GM13976 (cell line): ENCODE measurements around the gene MAX.
"Not testable (repeated sequence)": the region's sequence is repeated elsewhere in the genome, so short reads cannot be mapped to it uniquely, and the experiment has no call there.

Experiments
- DNase-seq: peaks from one replicate; pipeline ENCODE4 v3.0.0; 2012; ENCODE audit warnings: low spot score
- CTCF ChIP-seq: IDR thresholded peaks from 2 replicates; pipeline ENCODE4 v1.5.1; 2012; ENCODE audit warnings: borderline replicate concordance, mild to moderate bottlenecking; ENCODE audit not compliant: insufficient read depth; ENCODE audit errors: extremely low read depth, missing control alignments, control extremely low read depth
- in situ Hi-C: fragments of 300-500 bp; cut with MboI; formaldehyde crosslinking; loops from one replicate; pipeline ENCODE4 v1.12.0; 2022; ENCODE audit warnings: low sequenced_read_pairs, mixed read lengths, inconsistent platforms; ENCODE audit not compliant: unreplicated experiment

The MAX gene

GRCh38 chr14:65033181-65033580, 69.1 kb downstream of the MAX start:
- DNase-seq = no peak
- no peak for TF ChIP-seq CTCF
- in situ Hi-C loops = no loop called here

GRCh38 chr14:65032319-65032718, 70.0 kb downstream of the MAX start:
- no peak for DNase-seq
- in situ Hi-C loops = no loop called here
- no peak for TF ChIP-seq CTCF

- DNase-seq, in situ Hi-C loops: not testable (repeated sequence)
Measured at GRCh38 chr14:65031321-65031720, 71.0 kb downstream of the MAX start.

- no peak for TF ChIP-seq CTCF
- DNase-seq = no peak
- in situ Hi-C loops = no loop called here
Measured at GRCh38 chr14:65028937-65029336, 73.4 kb downstream of the MAX start.

GRCh38 chr14:65027127-65027799, 75.1 kb downstream of the MAX start:
- TF ChIP-seq CTCF = no peak
- DNase-seq = no peak
- in situ Hi-C loops = no loop called here

GRCh38 chr14:65026526-65026925, 75.8 kb downstream of the MAX start:
- DNase-seq = no peak
- in situ Hi-C loops = no loop called here
- TF ChIP-seq CTCF = no peak

GRCh38 chr14:65025818-65026217, 76.5 kb downstream of the MAX start:
- in situ Hi-C loops = no loop called here
- TF ChIP-seq CTCF = no peak
- no peak for DNase-seq
